Hippocampal formation (tissue), 2 donors: ENCODE results near the gene SGCE.
"Not testable (repeated sequence)": the region's sequence is repeated elsewhere in the genome, so short reads cannot be mapped to it uniquely, and the experiment has no call there.

ENCODE experiments used
- DNase-seq, 2 donors: peaks; one replicate each; lab custom pipeline; 2025; lab: John Stamatoyannopoulos, UW

Gene SGCE, protein sequence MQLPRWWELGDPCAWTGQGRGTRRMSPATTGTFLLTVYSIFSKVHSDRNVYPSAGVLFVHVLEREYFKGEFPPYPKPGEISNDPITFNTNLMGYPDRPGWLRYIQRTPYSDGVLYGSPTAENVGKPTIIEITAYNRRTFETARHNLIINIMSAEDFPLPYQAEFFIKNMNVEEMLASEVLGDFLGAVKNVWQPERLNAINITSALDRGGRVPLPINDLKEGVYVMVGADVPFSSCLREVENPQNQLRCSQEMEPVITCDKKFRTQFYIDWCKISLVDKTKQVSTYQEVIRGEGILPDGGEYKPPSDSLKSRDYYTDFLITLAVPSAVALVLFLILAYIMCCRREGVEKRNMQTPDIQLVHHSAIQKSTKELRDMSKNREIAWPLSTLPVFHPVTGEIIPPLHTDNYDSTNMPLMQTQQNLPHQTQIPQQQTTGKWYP

GRCh38 chr7:94655848-94656657 lies at the start of gene SGCE:
Gene SGCE, minus strand, starts transcription at chr7:94656133. Its CDS starts 35 bp downstream, at chr7:94656098.
- peak; percentile 82 to 87 for DNase-seq

GRCh38 chr7:94705155-94706021 lies 49.5 kb upstream of the SGCE start:
- not testable (repeated sequence) for DNase-seq

GRCh38 chr7:94701555-94701973 lies 45.6 kb upstream of the SGCE start:
- DNase-seq: no peak

DNA sequence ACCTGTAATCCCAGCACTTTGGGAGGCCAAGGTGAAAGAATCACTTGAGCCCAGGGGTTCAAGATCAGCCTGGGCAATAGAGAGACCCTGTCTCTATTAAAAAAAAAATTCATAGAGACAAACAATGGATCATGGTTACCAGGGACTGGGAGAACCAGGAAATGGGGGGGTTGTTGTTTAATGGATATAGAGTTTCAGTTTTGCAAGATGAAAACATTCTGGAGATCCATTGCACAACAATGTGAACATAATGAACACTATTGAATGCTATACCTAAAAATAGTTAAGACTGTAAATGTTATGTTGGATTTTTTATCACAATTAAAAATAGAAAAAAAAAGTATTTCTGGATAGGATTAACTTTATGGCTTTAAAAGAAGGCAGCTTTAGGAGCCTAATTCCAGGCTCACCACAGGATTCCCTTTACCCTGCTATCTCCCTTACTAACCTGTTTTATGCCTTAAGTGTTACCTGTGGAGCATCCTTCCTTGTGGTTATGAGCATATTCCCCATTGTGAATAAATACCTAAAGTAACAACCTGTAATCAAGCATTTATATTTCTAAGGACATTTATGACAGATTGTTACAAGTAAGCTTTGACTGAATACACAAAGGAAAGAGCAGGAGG lies 45.1 kb upstream of the SGCE start:
- no peak for DNase-seq

DNA sequence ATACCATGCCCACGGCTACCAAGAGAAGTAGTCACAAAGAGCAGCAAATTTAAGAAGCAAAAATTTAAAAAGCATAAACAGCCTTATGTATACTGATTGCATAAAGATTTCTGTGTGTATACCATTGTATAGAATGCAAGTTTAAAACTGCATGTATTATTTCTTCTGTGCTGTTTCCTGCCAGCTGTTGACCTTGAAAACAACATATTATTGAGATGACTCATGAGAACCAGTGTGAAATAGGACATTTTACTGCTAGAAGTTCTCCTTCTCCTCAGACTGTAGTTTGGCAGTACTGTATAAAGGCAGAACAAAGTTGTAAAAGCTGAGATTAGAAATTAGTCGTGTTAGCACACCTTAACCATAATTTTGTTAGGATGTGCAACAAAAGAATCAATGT lies 42.3 kb upstream of the SGCE start:
- no peak for DNase-seq

GRCh38 chr7:94697035-94697974 lies 41.4 kb upstream of the SGCE start:
- no peak for DNase-seq

DNA sequence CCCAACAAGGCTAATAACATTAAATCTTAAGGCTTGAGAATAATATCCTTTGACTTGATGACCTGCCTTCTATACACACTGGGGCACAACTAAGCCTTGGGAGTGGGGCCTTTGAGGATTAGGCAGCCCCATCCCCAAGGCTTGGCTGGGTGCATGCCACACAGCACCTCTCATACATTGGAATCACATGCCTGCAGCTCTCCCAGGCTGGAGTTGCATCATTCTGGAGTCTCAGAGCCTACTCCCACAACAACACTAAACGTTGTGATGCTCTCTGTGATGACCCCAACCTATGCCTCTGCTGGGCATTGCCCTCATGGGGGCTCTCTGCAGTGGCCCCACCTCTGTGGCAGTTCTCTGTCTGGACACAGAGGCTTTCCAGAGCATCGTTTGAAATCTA lies 31.9 kb upstream of the SGCE start:
- no peak for DNase-seq

- no peak for DNase-seq
Measured at GRCh38 chr7:94687076-94687475, 31.1 kb upstream of the SGCE start.

GRCh38 chr7:94683066-94683465 lies 27.1 kb upstream of the SGCE start:
- no peak for DNase-seq

DNA sequence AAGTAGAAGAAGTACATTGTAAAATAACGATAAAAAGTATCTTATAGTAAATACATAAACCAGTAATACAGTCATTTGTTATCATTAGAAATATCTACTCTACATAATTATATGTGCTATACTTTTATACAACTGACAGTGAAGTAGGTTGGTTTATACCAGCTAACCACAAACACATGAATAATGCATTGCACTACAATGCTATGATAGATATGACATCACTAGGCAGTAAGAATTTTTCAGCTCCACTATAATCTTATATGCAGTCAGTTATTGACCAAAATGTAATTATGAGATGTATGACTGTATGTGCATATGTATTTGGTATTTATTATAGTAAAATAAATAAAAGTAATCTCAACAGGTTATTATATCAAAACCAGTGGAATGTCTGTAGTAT lies 23.4 kb upstream of the SGCE start:
- no peak for DNase-seq

DNA sequence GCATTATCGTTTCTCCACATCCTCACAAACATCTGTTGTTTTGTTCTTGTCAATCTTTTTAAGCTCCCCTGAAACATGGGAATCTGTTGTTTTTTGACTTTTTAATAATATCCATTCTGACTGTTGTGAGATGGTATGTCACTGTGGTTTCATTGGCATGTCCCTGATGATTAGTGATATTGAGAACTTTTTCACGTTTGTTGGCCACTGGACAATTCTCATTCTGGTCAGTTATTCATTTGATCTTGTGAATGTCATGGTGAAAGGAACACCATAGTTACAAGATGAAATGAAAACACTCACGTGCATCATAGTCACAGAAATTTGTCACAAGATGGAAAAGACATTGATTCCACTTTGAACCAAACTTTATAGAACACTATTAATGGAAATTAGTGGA lies 20.5 kb upstream of the SGCE start:
- no peak for DNase-seq

DNA sequence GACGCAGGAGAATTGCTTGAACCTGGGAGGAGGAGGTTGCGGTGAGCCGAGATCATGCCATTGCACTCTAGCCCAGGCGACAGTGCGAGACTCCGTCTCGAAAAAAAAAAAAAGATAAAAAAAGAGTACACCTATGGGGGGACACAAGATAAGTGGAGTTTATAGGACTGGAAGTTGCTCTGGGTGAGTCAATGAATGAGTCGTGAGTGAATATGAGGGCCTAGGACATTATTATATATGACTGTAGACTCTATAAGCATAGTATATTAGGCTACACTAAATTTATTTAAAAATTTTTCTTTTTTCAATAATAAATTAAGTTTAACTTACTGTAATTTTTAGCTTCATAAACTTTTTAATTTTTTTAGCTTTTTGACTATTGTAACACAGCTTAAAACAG lies 19.4 kb upstream of the SGCE start:
- no peak for DNase-seq

DNA sequence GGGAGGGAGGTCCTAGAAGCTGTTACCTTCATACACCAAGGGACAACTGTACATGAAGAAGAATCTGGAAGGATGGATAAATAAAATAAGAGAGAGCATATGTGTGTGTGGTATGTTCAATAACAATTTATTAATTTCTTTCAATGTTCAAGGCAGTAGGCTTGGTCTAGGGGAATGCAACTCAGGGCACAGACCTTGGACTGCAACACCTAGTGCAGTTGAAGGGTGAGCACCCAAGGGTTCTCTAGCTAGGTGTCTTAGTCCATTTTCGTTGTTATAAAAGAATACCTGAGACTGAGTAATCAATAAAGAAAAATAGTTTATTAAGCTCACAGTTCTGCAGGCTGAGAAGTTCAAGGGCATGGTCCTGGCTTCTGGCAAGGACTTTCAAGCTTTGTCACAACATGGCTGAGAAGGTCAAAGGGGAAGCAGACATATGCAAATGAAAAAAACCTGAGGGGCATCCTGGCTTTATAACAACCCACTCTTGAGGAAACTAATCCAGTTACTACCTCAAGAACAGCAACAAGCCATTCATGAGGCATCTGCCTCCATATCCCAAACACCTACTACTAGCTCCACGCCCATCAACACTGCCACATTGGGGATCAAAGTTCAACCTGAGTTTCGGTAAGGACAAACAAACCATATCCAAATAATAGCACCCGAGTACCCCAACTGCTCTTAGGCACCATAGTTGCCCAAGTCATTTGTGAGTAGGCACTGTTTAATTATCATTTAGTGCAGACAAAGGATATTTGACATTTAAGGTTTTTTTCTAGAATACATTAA lies 15.7 kb upstream of the SGCE start:
- no peak for DNase-seq

DNA sequence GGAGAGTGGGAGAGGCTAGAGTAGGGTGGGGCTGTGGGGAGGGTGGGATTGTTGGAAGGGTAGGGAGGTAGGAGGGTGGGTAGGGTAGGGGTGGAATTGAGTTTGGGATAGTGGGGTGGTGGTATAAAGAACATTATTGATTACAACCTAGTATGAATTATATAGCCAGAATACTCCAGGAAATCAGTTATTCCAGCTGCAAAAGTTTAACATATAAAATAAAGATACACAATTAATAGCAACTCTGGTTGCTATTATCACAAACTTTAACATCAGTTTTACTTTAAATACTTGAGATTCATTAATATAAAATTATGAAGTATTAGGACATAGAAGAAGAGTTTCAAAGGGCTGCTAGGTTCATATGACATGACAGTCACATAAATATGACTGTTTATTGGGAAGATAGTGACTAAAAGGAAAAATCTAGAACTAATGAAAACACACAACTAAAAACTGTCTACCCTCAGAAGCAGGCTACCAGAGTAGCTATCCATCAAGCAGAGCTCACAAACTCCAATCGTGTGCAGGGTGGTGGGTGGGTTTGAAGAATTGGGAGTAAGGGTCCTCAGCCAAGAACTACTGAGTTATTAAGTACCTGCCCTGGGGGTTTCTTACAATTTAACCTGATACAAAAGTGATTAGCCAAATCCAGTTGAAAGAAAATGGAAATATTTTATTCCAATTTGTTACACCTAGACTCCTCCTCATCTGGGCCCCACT lies 14.0 kb upstream of the SGCE start:
- DNase-seq: no peak

DNA sequence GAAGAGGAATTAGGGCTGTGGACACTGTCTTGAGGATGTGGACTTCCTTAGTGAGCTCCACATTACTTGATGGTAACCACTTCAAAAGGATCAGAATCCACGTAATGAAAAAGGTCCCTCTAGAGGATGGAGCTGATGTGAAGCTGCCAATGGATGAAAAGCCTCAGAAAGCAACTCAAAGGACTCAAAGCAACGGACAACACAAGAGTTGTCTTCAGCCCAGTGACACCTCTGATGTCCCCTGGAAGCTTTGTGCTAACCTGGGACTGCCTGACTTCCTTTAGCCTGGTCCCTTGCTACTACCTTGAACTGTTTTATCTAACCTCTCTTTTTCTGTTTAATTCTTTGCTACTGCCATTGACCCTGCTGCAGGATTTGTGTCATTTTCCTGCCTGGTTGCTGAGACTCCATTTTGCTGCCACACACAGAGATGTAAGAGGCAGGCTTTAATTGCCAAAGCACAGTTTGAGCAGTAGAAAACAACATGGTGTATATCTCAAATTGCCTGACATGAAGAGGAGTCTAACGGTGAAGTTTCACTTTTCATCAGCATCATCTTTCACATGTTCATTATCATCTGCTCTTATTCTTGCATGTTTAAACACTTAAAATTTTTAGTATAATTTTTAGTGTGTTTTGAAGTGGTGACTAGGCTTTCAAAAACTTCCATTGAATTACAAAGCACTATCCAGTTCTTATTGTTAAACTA lies 11.1 kb upstream of the SGCE start:
- DNase-seq: no peak

GRCh38 chr7:94665426-94665825 lies 9.5 kb upstream of the SGCE start:
- DNase-seq: no peak

DNA sequence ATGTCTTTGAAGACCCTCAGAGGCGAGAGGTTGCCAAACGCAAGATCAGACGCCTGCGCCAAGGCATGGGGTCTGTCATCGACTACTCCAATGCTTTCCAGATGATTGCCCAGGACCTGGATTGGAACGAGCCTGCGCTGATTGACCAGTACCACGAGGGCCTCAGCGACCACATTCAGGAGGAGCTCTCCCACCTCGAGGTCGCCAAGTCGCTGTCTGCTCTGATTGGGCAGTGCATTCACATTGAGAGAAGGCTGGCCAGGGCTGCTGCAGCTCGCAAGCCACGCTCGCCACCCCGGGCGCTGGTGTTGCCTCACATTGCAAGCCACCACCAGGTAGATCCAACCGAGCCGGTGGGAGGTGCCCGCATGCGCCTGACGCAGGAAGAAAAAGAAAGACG lies 8.1 kb upstream of the SGCE start:
- no peak for DNase-seq

GRCh38 chr7:94662548-94662947 lies 6.6 kb upstream of the SGCE start:
- no peak for DNase-seq
